Measurements from ENCODE around the gene TIMM10B.
"Not testable (repeated sequence)": the region's sequence is repeated elsewhere in the genome, so short reads cannot be mapped to it uniquely, and the experiment has no call there.

TIMM10B gene

GRCh38 chr11:6520265-6520664 is 39.0 kb downstream of the TIMM10B start:
- no peak for DNase-seq

GRCh38 chr11:6521946-6522345 is 40.6 kb downstream of the TIMM10B start:
- not testable (repeated sequence) for DNase-seq

GRCh38 chr11:6523253-6523652 is 42.0 kb downstream of the TIMM10B start:
- no peak for DNase-seq

- DNase-seq, result no peak
These were observed 45.3 kb downstream of the TIMM10B start for GRCh38 chr11:6526411-6527135.

GRCh38 chr11:6529266-6529665 is 48.0 kb downstream of the TIMM10B start:
- DNase-seq, result no peak

GRCh38 chr11:6530848-6531247 is 49.5 kb downstream of the TIMM10B start:
- no peak for DNase-seq

GRCh38 chr11:6531267-6531752 is 50.0 kb downstream of the TIMM10B start:
- DNase-seq, result peak; percentile 58

Data from NCI-H1105 treated with DMSO at 0.1 percent for 48 hours (cell line).